H1 (cell line): ENCODE measurements around the gene C1QTNF7. TPM values are rescaled to one million over a fixed set of nuclear protein-coding genes. Genes with fewer than 3 reads are reported as not detected.

Experiments used
- CTCF ChIA-PET: fragments of 300-600 bp; sonication (Branson Sonifier 250); formaldehyde crosslinking; loops from one replicate; lab custom pipeline; 2021; ENCODE audit not compliant: partially characterized antibody; lab: Charles Lee
- POLR2A ChIA-PET: fragments of 300-600 bp; sonication (Branson Sonifier 250); formaldehyde crosslinking; loops from one replicate; lab custom pipeline; 2021; ENCODE audit warnings: inconsistent platforms; ENCODE audit not compliant: partially characterized antibody; lab: Charles Lee
- DNase-seq, 2 experiments: peaks; one replicate each; pipeline versions ENCODE4 v3.0.0 to v3.0.0-alpha.2; 2010 to 2022; ENCODE audit warnings: low spot score in 2 of 2, low read depth in 1 of 2, mixed read lengths in 1 of 2
- FAIRE-seq: peaks from 2 replicates; lab custom pipeline; 2011; peaks lifted over from hg19 to GRCh38; lab: Jason Lieb, UNC
- H2AFZ ChIP-seq: 2 replicates; pipeline ENCODE4 v1.8.1; 2012; ENCODE audit warnings: low read length, inconsistent platforms
- H2AK5ac ChIP-seq: 2 replicates; pipeline ENCODE4 v1.6.1; 2013; ENCODE audit warnings: low read depth, low read length
- H2BK120ac ChIP-seq: replicated peaks from 2 replicates; pipeline ENCODE3; 2013; ENCODE audit warnings: low read depth, low read length, inconsistent platforms
- H2BK12ac ChIP-seq: 2 replicates; pipeline ENCODE4 v1.6.1; 2013; ENCODE audit warnings: low read depth, low read length
- H2BK15ac ChIP-seq: 2 replicates; pipeline ENCODE4 v1.6.1; 2013; ENCODE audit warnings: low read length
- H2BK20ac ChIP-seq: 2 replicates; pipeline ENCODE4 v1.6.1; 2013; ENCODE audit warnings: low read length
- H2BK5ac ChIP-seq: 2 replicates; pipeline ENCODE4 v1.6.1; 2013; ENCODE audit warnings: low read depth, low read length
- H3K14ac ChIP-seq: 2 replicates; pipeline ENCODE4 v1.6.1; 2013; ENCODE audit warnings: inconsistent platforms; ENCODE audit not compliant: insufficient read length
- H3K18ac ChIP-seq: 2 replicates; pipeline ENCODE4 v1.6.1; 2013; ENCODE audit warnings: low read length; ENCODE audit errors: extremely low read depth
- H3K23ac ChIP-seq: 2 replicates; pipeline ENCODE4 v1.6.1; 2013; ENCODE audit warnings: inconsistent platforms; ENCODE audit not compliant: insufficient read length
- H3K23me2 ChIP-seq: 2 replicates; pipeline ENCODE4 v1.6.1; 2013; ENCODE audit warnings: low read depth, low read length
- H3K27ac ChIP-seq: 2 replicates; pipeline ENCODE4 v1.6.1; 2011; ENCODE audit warnings: low read depth, low read length, inconsistent platforms
- H3K27me3 ChIP-seq, 4 experiments: replicated peaks in 1 of 4; 1 replicate in 1 of 4; 2 replicates in 3 of 4; pipeline versions ENCODE4 v1.6.1 to v1.8.1; 2011 to 2013; ENCODE audit warnings: low read length in 3 of 4, mild to moderate bottlenecking in 3 of 4, inconsistent platforms in 2 of 4, mixed read lengths in 2 of 4, moderate library complexity in 1 of 4; ENCODE audit not compliant: control insufficient read depth in 3 of 4, insufficient read depth in 3 of 4; ENCODE audit errors: extremely low read depth in 1 of 4
- H3K36me3 ChIP-seq, 4 experiments: 2 replicates each; pipeline versions ENCODE4 v1.6.1 to v1.8.1; 2011 to 2013; ENCODE audit warnings: mild to moderate bottlenecking in 4 of 4, low read length in 3 of 4, moderate library complexity in 2 of 4, control low read depth in 1 of 4, inconsistent platforms in 1 of 4; ENCODE audit not compliant: insufficient read depth in 4 of 4, control insufficient read depth in 2 of 4
- H3K4ac ChIP-seq: replicated peaks from 2 replicates; pipeline ENCODE3; 2013; ENCODE audit warnings: low read length, low read depth, mixed read lengths, inconsistent platforms; ENCODE audit not compliant: insufficient read length
- H3K4me1 ChIP-seq, 4 experiments: replicated peaks in 1 of 4; 1 replicate in 1 of 4; 2 replicates in 3 of 4; pipeline versions ENCODE4 v1.6.1 to v1.8.1; 2011 to 2013; ENCODE audit warnings: low read length in 3 of 4, inconsistent platforms in 2 of 4, mixed read lengths in 1 of 4; ENCODE audit not compliant: insufficient read depth in 4 of 4, control insufficient read depth in 3 of 4
- H3K4me2 ChIP-seq, 2 experiments: 2 replicates each; pipeline versions ENCODE4 v1.6.1 to v1.8.1; 2011 to 2013; ENCODE audit warnings: low read depth in 2 of 2, low read length in 2 of 2, control low read depth in 1 of 2, inconsistent platforms in 1 of 2, mild to moderate bottlenecking in 1 of 2; ENCODE audit not compliant: insufficient read depth in 1 of 2
- H3K4me3 ChIP-seq, 4 experiments: fragments of 200-600, 300-600 bp in 1 of 4; sonication (generic), shearing (Covaris generic), sonication (Bioruptor Twin) in 1 of 4; 2 replicates each; pipeline versions ENCODE4 v1.5.1 to v1.8.1; 2011 to 2016; ENCODE audit warnings: low read length in 4 of 4, low read depth in 3 of 4, control low read depth in 2 of 4, inconsistent platforms in 2 of 4, mild to moderate bottlenecking in 2 of 4, mixed read lengths in 1 of 4, moderate library complexity in 1 of 4; ENCODE audit not compliant: insufficient read depth in 2 of 4; ENCODE audit errors: extremely low read depth in 1 of 4
- H3K56ac ChIP-seq: replicated peaks from 2 replicates; pipeline ENCODE3; 2013; ENCODE audit warnings: low read depth, mild to moderate bottlenecking, mixed read lengths, low read length, inconsistent platforms; ENCODE audit not compliant: insufficient read length
- H3K79me1 ChIP-seq: 2 replicates; pipeline ENCODE4 v1.6.1; 2013; ENCODE audit warnings: low read depth, low read length, control low read depth
- H3K79me2 ChIP-seq, 2 experiments: 2 replicates each; pipeline versions ENCODE4 v1.6.1 to v1.8.1; 2012 to 2013; ENCODE audit warnings: low read length in 2 of 2, mild to moderate bottlenecking in 2 of 2, inconsistent platforms in 1 of 2; ENCODE audit not compliant: insufficient read depth in 2 of 2, control insufficient read depth in 1 of 2
- H3K9ac ChIP-seq, 4 experiments: replicated peaks in 1 of 4; 1 replicate in 1 of 4; 2 replicates in 3 of 4; pipeline versions ENCODE4 v1.6.1 to v1.8.1; 2011 to 2013; ENCODE audit warnings: low read depth in 3 of 4, low read length in 3 of 4, control low read depth in 2 of 4, mild to moderate bottlenecking in 2 of 4, moderate library complexity in 2 of 4, inconsistent platforms in 1 of 4; ENCODE audit errors: extremely low read depth in 1 of 4
- H3K9me3 ChIP-seq, 2 experiments: 2 replicates each; pipeline versions ENCODE4 v1.6.1 to v1.8.1; 2012 to 2013; ENCODE audit warnings: mild to moderate bottlenecking in 2 of 2, moderate library complexity in 2 of 2, control low read depth in 1 of 2, inconsistent platforms in 1 of 2, low read depth in 1 of 2, low read length in 1 of 2, mixed read lengths in 1 of 2; ENCODE audit not compliant: insufficient read depth in 2 of 2
- H4K20me1 ChIP-seq, 2 experiments: replicated peaks in 1 of 2; 2 replicates each; pipeline versions ENCODE3 to v1.8.1; 2011 to 2013; ENCODE audit warnings: inconsistent platforms in 2 of 2, low read length in 2 of 2, mild to moderate bottlenecking in 1 of 2; ENCODE audit not compliant: insufficient read depth in 2 of 2, control insufficient read depth in 1 of 2
- H4K5ac ChIP-seq: 2 replicates; pipeline ENCODE4 v1.6.1; 2013; ENCODE audit warnings: low read length, low read depth, mixed read lengths, inconsistent platforms; ENCODE audit not compliant: insufficient read length
- H4K8ac ChIP-seq: 2 replicates; pipeline ENCODE4 v1.8.0; 2013; ENCODE audit warnings: mild to moderate bottlenecking, moderate library complexity, low read length, inconsistent platforms; ENCODE audit not compliant: insufficient read depth; ENCODE audit errors: extremely low read depth
- H4K91ac ChIP-seq: replicated peaks from 2 replicates; pipeline ENCODE3; 2013; ENCODE audit warnings: low read length, mixed read lengths, inconsistent platforms; ENCODE audit not compliant: insufficient read length
- CBX8 ChIP-seq: fragments of 300-800, 300-1000 bp; sonication (generic); IDR thresholded peaks from 2 replicates; pipeline ENCODE4 v1.7.1; 2016; ENCODE audit warnings: low read depth, low read length, borderline replicate concordance
- CHD2 ChIP-seq: IDR thresholded peaks from 2 replicates; pipeline ENCODE4 v1.6.1; 2012; ENCODE audit warnings: low read length, improper control_type of control experiment
- GTF2F1 ChIP-seq: IDR thresholded peaks from 2 replicates; pipeline ENCODE4 v1.6.1; 2012; ENCODE audit warnings: low read depth, low read length, improper control_type of control experiment, borderline replicate concordance
- HDAC2 ChIP-seq, 2 experiments: fragments of 300-600 bp in 1 of 2; sonication (generic) in 1 of 2; IDR thresholded peaks; 2 replicates each; pipeline ENCODE4 v1.6.1; 2011 to 2012; ENCODE audit warnings: low read depth in 2 of 2, low read length in 2 of 2, mild to moderate bottlenecking in 2 of 2, moderate library complexity in 2 of 2, borderline replicate concordance in 1 of 2, inconsistent platforms in 1 of 2
- KDM1A ChIP-seq: fragments of 200-600, 300-600 bp; sonication (generic); IDR thresholded peaks from 2 replicates; pipeline ENCODE4 v1.7.1; 2016; ENCODE audit warnings: mild to moderate bottlenecking, low read length, borderline replicate concordance
- KDM5A ChIP-seq: fragments of 200-600 bp; IDR thresholded peaks from 2 replicates; pipeline ENCODE4 v1.7.1; 2012; ENCODE audit warnings: mild to moderate bottlenecking, low read length, inconsistent platforms, mixed read lengths
- MAX ChIP-seq: IDR thresholded peaks from 2 replicates; pipeline ENCODE4 v1.6.1; 2012; ENCODE audit warnings: inconsistent platforms
- RAD21 ChIP-seq, 2 experiments: IDR thresholded peaks in 1 of 2; conservative IDR thresholded peaks in 1 of 2; 2 replicates each; pipeline ENCODE4 v1.6.1; 2011; ENCODE audit warnings: low read depth in 2 of 2, low read length in 2 of 2, improper control_type of control experiment in 1 of 2, inconsistent platforms in 1 of 2, mild to moderate bottlenecking in 1 of 2, moderate library complexity in 1 of 2
- RNF2 ChIP-seq: fragments of 200-900, 300-1000 bp; sonication (generic); IDR thresholded peaks from 2 replicates; pipeline ENCODE4 v1.7.1; 2016; ENCODE audit warnings: borderline replicate concordance, low read depth, mild to moderate bottlenecking, antibody characterized with exemption, low read length; ENCODE audit not compliant: poor library complexity, severe bottlenecking; ENCODE audit errors: missing control alignments
- SAP30 ChIP-seq: fragments of 300-600 bp; sonication (generic); IDR thresholded peaks from 2 replicates; pipeline ENCODE4 v1.7.1; 2012; ENCODE audit warnings: low read length, moderate library complexity, mild to moderate bottlenecking, inconsistent platforms; ENCODE audit not compliant: insufficient read depth, insufficient replicate concordance
- SP4 ChIP-seq: IDR thresholded peaks from 2 replicates; pipeline ENCODE4 v1.6.1; 2012; ENCODE audit warnings: low read length, inconsistent platforms
- SRF ChIP-seq: IDR thresholded peaks from 2 replicates; pipeline ENCODE4 v1.6.1; 2011; ENCODE audit warnings: mild to moderate bottlenecking, low read depth, low read length, moderate library complexity
- TAF1 ChIP-seq: IDR thresholded peaks from 2 replicates; pipeline ENCODE4 v1.6.1; 2011; ENCODE audit warnings: mild to moderate bottlenecking, low read depth, low read length
- TBP ChIP-seq: IDR thresholded peaks from 2 replicates; pipeline ENCODE4 v1.6.1; 2011; ENCODE audit warnings: low read depth, low read length, improper control_type of control experiment
- WGBS, 2 experiments: shearing (Covaris generic) in 1 of 2; methylation state at CpG; one replicate each; pipeline versions ENCODE4 v1.1.6 to v1.1.7; 2013 to 2015; ENCODE audit warnings: low lambda C conversion rate in 2 of 2, mixed read lengths in 2 of 2, inconsistent platforms in 1 of 2, low coverage in 1 of 2, missing lambda C conversion rate in 1 of 2; ENCODE audit not compliant: insufficient replicate concordance in 2 of 2, insufficient coverage in 1 of 2, insufficient read length in 1 of 2; ENCODE audit errors: extremely low coverage in 1 of 2, missing lambda C conversion rate in 1 of 2; 5-methylcytosine and 5-hydroxymethylcytosine counted together
- polyA plus RNA-seq, 7 experiments: library from polyadenylated mRNA; depleted of rRNA in 3 of 7; stranded (reverse) in 5 of 7; unstranded in 2 of 7; fragments of >200 nt in 5 of 7; fragments of 200-250 nt in 2 of 7; gene quantifications; 1 replicate in 5 of 7; 2 replicates in 1 of 7; 4 replicates in 1 of 7; pipeline versions ENCODE4 v1.2.1 to v1.2.3, GENCODE V29; 2011 to 2013; ENCODE audit warnings: missing spikeins in 2 of 7, mixed read lengths in 2 of 7
- total RNA-seq: library from RNA; stranded (reverse); fragmentation: NEBNext Ultra II Directional; extraction: Animal tissue kit (Norgen Biotek cat#: 25700); gene quantifications from 2 replicates; pipeline ENCODE4 v1.2.1, GENCODE V29; 2021

Gene C1QTNF7
- total and polyA plus RNA-seq, 2 of the 8 experiments (the other 6 are each of a cell fraction or from before 2014, with no cell fraction given) = not detected

- no peak overlapping the region for H2BK15ac ChIP-seq
- no peak overlapping the region for H3K4me3 ChIP-seq
- POLR2A ChIA-PET = no interaction called here
- peaks cover 3 to 6% (median 5%) of the 10 kb centered on the region in 4 experiments; a peak in 5 of 7 replicates for H3K4me1 ChIP-seq
- no peak overlapping the region for H2AFZ ChIP-seq
- H3K27ac ChIP-seq = no peak overlapping the region
- no peak overlapping the region for H3K9ac ChIP-seq
- no peak overlapping the region for H4K91ac ChIP-seq
- no peak overlapping the region for H3K23ac ChIP-seq
- WGBS, 2 experiments = 90% methylated on average over 2 of the region's 2 CpGs; no CpG with 5 or more reads in 1 of the 2 experiments
- H2AK5ac ChIP-seq = no peak overlapping the region
- no peaks in the 10 kb centered on the region for H4K20me1 ChIP-seq
- H3K9me3 ChIP-seq = no peaks in the 10 kb centered on the region
- no peak overlapping the region for H4K5ac ChIP-seq
- no peak overlapping the region for H3K4me2 ChIP-seq
- no peaks in the 10 kb centered on the region for H3K27me3 ChIP-seq
- H2BK12ac ChIP-seq = no peak overlapping the region
- H3K23me2 ChIP-seq = peaks cover 2% of the 10 kb centered on the region
- no peak overlapping the region; the same call in 1 of the 2 replicates for H4K8ac ChIP-seq
- no peak overlapping the region for H3K14ac ChIP-seq
- H3K56ac ChIP-seq = no peak overlapping the region
- DNase-seq (no peak), FAIRE-seq (no peak)
- H2BK5ac ChIP-seq = no peak overlapping the region
- no peak overlapping the region for H3K4ac ChIP-seq
- no peak overlapping the region for H2BK120ac ChIP-seq
- H2BK20ac ChIP-seq = no peak overlapping the region
- H3K18ac ChIP-seq = no peak overlapping the region
- no peaks in the 10 kb centered on the region for H3K79me2 ChIP-seq
- CTCF ChIA-PET = no interaction called here
- H3K79me1 ChIP-seq = no peaks in the 10 kb centered on the region
- no peaks in the 10 kb centered on the region for H3K36me3 ChIP-seq
- no peak for TF ChIP-seq KDM5A
- TF ChIP-seq TAF1 = no peak
- no peak for TF ChIP-seq SRF
- no peak for TF ChIP-seq MAX
- TF ChIP-seq RNF2 = no peak
- no peak for TF ChIP-seq CHD2
- no peak for TF ChIP-seq CBX8
- no peak for TF ChIP-seq SAP30
- no peak for TF ChIP-seq SP4
- TF ChIP-seq GTF2F1 = no peak
- TF ChIP-seq KDM1A = no peak
- TF ChIP-seq TBP = no peak
- TF ChIP-seq HDAC2 (IDR thresholded peaks at IDR 0.05; ENCODE audit: borderline replicate concordance in 1 of 2, low read depth in 2 of 2, low read length in 2 of 2) = no peak
- no peak for TF ChIP-seq RAD21 (IDR thresholded peaks at IDR 0.05 in 1 of 2, conservative IDR thresholded peaks at IDR 0.05 in 1 of 2; ENCODE audit: low read depth in 2 of 2, low read length in 2 of 2)
Observed at GRCh38 chr4:15482842-15483241, 55.0 kb downstream of the C1QTNF7 start.
